GM18868 (cell line): ENCODE results near the gene TSFM.

Source experiments
- ATAC-seq: cut with Tn5 transposase; IDR thresholded peaks from one replicate; pipeline ENCODE4 v1.9.1; 2021; ENCODE audit warnings: mild to moderate bottlenecking, moderate library complexity; ENCODE audit not compliant: unreplicated experiment

The TSFM gene

DNA sequence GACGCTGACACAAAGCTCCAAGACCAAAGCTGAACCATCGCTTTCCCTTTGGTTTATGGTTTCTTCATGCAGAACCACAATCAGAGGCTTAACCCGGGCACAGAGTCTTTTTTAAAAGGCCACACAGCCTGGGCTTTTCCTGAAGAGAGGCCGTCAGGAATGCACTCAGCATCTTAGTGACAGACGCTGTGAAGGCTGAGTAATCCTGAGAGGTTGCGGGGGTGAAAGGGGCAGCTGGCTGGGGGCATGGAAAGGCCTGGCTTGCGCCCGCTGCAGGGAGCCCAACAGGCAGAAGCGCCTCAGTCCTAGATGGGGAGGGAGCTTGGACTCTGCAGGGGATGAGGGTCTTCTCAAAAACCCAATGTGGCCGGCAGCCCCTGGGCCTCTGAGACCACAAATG, 50.4 kb downstream of the TSFM start:
- ATAC-seq = no peak

DNA sequence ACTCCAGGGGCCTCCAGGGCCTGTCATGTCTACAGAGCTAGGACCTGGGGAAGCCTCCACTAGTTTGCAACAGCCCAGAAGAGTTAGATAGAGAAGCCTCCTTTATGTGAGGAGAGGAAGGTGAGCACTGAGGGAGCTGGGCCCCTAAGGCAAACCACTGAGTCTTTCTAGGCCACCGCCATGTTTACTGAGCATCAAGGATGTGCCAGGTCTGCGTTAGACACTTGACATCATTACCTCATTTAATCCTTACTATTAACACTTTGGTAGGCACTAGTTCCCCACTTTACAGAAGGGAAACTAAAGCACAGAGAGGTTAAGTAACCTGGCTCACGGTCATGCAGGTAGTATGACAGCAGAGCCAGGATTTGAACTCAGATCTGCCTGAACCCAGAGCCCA, 51.1 kb downstream of the TSFM start:
- no peak for ATAC-seq

DNA sequence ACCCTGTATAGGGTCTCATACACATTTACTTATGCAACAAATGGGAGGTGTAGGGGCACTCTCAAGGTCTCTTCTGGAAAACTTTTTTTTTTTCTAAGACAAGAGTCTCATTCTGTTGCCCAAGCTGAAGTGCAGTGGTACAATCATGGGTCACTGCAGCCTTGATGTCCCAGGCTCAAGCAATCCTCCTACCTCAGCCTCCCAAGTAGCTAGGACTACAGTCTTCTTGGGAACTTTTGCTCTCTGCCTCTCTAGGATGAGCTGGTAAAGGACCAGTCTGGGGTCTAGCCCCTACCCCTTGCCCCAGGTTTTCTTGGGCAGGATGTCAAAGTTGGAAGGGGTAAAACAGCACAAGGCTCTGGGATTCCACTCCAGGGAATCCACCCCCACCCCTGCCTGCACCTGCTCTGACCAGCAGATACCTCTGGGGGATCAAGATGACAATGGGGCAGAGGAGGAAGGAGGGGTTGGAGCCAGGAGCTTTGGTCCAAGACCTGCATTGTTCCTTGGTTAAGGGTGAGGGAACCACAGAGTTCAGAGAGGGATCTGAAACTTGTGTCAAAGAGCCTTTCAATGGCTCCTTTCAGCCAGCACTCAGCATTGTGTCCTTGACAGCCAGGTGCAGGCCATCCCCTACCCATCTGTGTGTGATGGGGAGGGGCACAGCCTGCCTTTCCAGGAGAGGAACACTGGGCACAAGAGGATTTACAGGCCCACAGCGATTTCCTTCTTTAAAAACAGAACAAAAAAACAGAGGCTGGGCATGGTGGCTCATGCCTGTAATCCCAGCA, 51.7 kb downstream of the TSFM start:
- no peak for ATAC-seq

- ATAC-seq = no peak
Measured at GRCh38 chr12:57835366-57836288, 53.0 kb downstream of the TSFM start.

DNA sequence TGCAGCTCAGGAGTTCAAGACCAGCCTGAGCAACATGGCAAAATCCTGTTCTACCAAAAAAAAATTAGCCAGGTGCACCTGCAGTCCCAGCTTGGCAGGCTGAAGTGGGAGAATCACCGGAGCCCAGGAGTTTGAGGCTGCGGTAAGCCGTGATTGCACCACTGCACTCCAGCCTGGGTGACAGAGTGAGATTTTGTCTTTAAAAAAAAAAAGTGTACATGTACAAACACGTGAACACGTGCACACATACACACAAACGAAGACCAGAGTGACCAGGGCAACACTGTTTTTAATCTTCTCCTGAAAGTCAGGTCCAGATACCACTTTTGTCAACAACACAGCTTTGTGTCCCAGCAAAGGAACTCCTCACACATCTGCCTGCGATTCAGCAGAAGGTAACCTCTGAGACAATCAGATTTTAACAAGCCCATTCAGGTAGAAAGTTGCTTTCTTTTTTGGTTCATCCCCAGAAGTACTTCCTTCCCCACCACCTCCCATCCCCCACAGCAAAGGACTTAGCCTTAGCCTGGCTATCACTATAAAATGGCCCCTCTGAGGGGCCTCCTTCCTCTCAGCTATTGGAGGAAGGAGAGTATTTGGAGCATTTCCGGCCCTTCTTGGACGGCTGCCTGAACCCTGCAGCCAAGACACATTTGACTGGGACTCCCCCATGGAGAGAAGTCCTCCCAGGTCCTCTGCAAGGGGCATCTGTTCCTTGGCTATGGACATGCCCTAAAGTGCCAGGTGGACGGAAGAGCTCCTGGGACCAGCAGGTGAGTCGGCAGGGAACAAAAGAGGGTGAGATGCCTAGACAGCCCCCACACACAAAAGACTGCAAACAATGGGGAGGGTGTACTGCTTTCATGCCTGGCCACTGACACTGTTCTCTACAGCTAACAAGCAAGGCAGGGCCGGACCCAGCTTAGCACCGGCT, 54.1 kb downstream of the TSFM start:
- peak; percentile 58 for ATAC-seq

- peak; percentile 32 for ATAC-seq
Measured at GRCh38 chr12:57837864-57838562, 55.4 kb downstream of the TSFM start.

DNA sequence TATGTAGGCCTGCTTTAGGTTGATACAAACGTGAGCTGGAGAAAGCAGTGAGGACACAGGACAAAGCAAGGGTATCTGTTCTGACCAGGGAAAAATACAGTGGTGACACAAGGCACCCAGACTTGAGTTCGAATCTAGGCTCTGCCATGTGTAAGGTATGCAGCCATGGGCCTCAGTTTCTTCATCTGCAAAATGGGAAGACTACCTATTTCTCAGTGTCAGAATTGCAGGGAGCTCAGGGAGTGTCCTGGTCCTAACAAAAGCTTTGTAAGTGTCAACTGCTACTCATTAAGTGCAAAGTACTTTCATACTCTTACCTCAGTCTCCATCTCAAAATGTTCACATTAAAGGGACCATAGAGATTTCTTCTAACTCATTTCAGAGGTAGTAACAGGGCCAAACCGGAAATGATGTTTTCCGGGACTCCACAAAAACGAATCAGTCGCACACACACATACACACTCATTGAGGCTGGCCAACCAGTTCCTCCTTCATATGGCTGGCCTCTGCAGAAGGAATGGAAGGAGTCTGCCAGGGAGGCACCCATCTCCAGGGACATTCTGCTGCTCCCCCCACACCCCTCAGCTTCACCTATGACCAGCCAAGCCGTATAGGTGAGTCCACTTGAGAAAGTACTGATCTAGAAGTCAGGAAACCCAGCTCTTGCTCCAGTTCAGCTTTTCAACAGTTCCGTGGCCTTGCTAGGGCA, 56.2 kb downstream of the TSFM start:
- peak; percentile 24 for ATAC-seq

- ATAC-seq = no peak
Measured at GRCh38 chr12:57839996-57840395, 57.4 kb downstream of the TSFM start.

DNA sequence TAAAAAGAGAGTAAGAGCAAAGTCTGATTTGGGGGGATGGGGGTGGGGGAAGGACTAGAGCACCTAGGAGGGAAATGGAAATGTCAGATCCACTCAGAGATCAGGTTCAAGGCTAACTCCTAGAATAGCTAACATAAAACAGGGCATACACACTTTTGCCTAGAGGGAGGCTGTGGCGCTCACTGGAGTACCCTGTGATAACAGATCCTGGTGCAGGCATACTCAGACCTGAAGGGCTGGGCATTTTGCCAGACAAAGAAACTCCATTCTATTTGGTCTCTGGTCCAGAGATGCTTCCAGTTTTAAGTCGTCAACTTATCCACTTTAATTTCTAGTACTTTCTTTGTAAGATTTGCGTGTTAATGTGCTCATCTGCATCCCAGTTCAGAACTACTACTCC, 58.1 kb downstream of the TSFM start:
- no peak for ATAC-seq

- no peak for ATAC-seq
Measured at GRCh38 chr12:57841445-57841844, 58.9 kb downstream of the TSFM start.

DNA sequence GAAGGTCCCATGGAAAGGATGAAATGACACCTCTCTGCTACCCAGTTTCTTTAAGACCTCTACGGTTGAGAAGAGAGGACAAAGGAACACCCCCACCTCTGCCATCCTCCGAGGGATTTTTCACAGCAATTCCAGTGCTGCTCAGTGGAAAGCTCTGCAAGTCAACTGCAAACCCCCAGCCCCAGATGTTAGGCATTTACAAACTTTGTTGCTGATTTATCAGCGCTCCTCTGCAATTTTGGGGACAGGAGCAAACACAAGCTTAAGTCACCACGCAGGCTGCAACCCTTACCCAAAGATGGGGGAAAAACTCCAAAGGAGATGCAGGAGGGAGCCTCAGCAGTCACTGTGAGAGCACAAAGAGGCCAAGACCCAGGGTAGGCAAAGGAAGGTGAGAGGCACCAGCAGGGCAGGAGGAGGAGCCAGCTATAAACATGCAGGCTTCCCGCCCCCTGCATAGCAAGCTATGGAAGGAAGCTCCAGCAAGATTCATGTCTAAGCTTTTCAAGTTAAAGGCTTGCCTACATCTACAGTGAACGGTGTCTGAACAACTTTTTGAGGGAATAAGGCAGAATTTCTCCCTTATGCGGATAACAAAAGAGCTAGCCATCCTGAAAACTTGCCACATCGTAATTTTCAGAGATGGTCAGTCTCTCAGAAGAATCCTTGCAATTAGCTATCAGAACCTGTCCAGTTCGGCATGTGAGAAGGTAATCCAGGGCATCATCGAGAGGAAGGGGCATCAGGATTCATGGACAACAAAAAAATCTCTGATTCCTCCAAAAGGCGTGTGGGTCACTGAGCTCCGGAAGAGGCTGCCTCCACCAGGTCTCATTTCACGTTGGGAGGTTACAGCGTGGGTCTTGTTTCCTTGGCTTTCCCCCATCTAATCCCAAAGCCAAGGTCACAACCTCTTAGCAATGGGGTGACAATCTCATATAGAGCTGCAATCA, 60.0 kb downstream of the TSFM start:
- ATAC-seq = no peak

- ATAC-seq = peak; percentile 5
Measured at GRCh38 chr12:57844709-57845477, 62.3 kb downstream of the TSFM start.

GRCh38 chr12:57845478-57846284, 63.1 kb downstream of the TSFM start:
- ATAC-seq = peak; percentile 24

GRCh38 chr12:57846285-57846576, 63.6 kb downstream of the TSFM start:
- peak; percentile 9 for ATAC-seq

GRCh38 chr12:57846577-57847319, 64.2 kb downstream of the TSFM start, which contains the start of gene CTDSP2:
Gene CTDSP2 (minus strand): TSS chr12:57846729. CDS start chr12:57846435, 294 bp downstream.
- ATAC-seq = peak; percentile 41
